GM23338 (cell line): ENCODE measurements around the gene XIRP2. TPM values are rescaled to one million over a fixed set of nuclear protein-coding genes. Genes with fewer than 3 reads are reported as not detected.

Experiments
- ATAC-seq: fragments of 200-7000 bp; cut with Tn5 transposase; 3 replicates; pipeline ENCODE4 v1.9.1; 2020
- DNase-seq: peaks from one replicate; pipeline ENCODE4 v3.0.0-alpha.2; 2015; ENCODE audit warnings: low spot score
- H2AFZ ChIP-seq: fragments of 200-600 bp; sonication (generic); 2 replicates; pipeline ENCODE4 v1.8.0; 2016; ENCODE audit warnings: antibody characterized with exemption, mild to moderate bottlenecking, moderate library complexity
- H3F3A ChIP-seq: fragments of 200-600 bp; sonication (generic); replicated peaks from 2 replicates; pipeline ENCODE4 v1.8.0; 2017; ENCODE audit warnings: antibody characterized with exemption, mixed run types, low read depth
- H3K27ac ChIP-seq: fragments of 200-600 bp; sonication (generic); 2 replicates; pipeline ENCODE4 v1.6.1; 2016; ENCODE audit warnings: low read depth
- H3K27me3 ChIP-seq: fragments of 200-600 bp; sonication (generic); 2 replicates; pipeline ENCODE4 v1.8.0; 2016; ENCODE audit warnings: mild to moderate bottlenecking, mixed run types, moderate library complexity; ENCODE audit not compliant: insufficient read depth
- H3K36me3 ChIP-seq: fragments of 200-600 bp; sonication (generic); 2 replicates; pipeline ENCODE4 v1.8.0; 2016; ENCODE audit warnings: mild to moderate bottlenecking; ENCODE audit not compliant: insufficient read depth
- H3K4me1 ChIP-seq: fragments of 200-600 bp; sonication (generic); 2 replicates; pipeline ENCODE4 v1.8.0; 2016; ENCODE audit warnings: mild to moderate bottlenecking, moderate library complexity; ENCODE audit not compliant: insufficient read depth
- H3K4me2 ChIP-seq: fragments of 200-600 bp; sonication (generic); 2 replicates; pipeline ENCODE4 v1.7.1; 2017; ENCODE audit warnings: mixed run types
- H3K4me3 ChIP-seq: fragments of 200-600 bp; sonication (generic); 2 replicates; pipeline ENCODE4 v1.6.1; 2016; ENCODE audit warnings: mixed run types
- H3K79me2 ChIP-seq: fragments of 200-600 bp; sonication (generic); replicated peaks from 2 replicates; pipeline ENCODE4 v1.8.0; 2017; ENCODE audit warnings: mild to moderate bottlenecking; ENCODE audit not compliant: insufficient read depth
- H3K9me2 ChIP-seq: fragments of 200-600 bp; sonication (generic); 2 replicates; pipeline ENCODE4 v1.8.0; 2017; ENCODE audit not compliant: insufficient read depth
- H4K20me1 ChIP-seq: fragments of 200-600 bp; sonication (generic); replicated peaks from 2 replicates; pipeline ENCODE4 v1.8.0; 2017; ENCODE audit warnings: mild to moderate bottlenecking; ENCODE audit not compliant: insufficient read depth
- H3K27ac Mint-ChIP-seq: 2 replicates; pipeline ENCODE4 v1.8.0; 2020; ENCODE audit warnings: inconsistent platforms, mild to moderate bottlenecking, moderate library complexity, mixed read lengths
- H3K27me3 Mint-ChIP-seq: 3 replicates; pipeline ENCODE4 v1.8.0; 2022; ENCODE audit warnings: low read depth, mild to moderate bottlenecking, moderate library complexity, mixed read lengths, inconsistent platforms; ENCODE audit not compliant: insufficient read depth, poor library complexity
- H3K36me3 Mint-ChIP-seq: 3 replicates; pipeline ENCODE4 v1.8.0; 2021; ENCODE audit warnings: low read depth, mild to moderate bottlenecking, inconsistent platforms, moderate library complexity, mixed read lengths
- H3K4me1 Mint-ChIP-seq: 3 replicates; pipeline ENCODE4 v1.8.0; 2020; ENCODE audit warnings: mild to moderate bottlenecking, inconsistent platforms, mixed read lengths
- H3K4me3 Mint-ChIP-seq: 3 replicates; pipeline ENCODE4 v1.8.0; 2021; ENCODE audit warnings: moderate library complexity, mild to moderate bottlenecking, inconsistent platforms, mixed read lengths
- H3K9me3 Mint-ChIP-seq: 3 replicates; pipeline ENCODE4 v1.8.0; 2020; ENCODE audit warnings: moderate library complexity, mild to moderate bottlenecking, inconsistent platforms, mixed read lengths
- EZH2 ChIP-seq: fragments of 200-600 bp; sonication (generic); IDR thresholded peaks from one replicate; pipeline ENCODE4 v1.8.0; 2017; ENCODE audit warnings: antibody characterized with exemption, mild to moderate bottlenecking, low read depth; ENCODE audit not compliant: unreplicated experiment
- JUNB ChIP-seq: IDR thresholded peaks from one replicate; pipeline ENCODE4 v1.6.1; 2016; ENCODE audit warnings: antibody characterized with exemption; ENCODE audit not compliant: unreplicated experiment
- POLR2AphosphoS5 ChIP-seq: IDR thresholded peaks from 2 replicates; pipeline ENCODE4 v1.6.1; 2016; ENCODE audit warnings: antibody characterized with exemption, low read depth
- REST ChIP-seq: IDR thresholded peaks from one replicate; pipeline ENCODE4 v1.6.1; 2018; ENCODE audit warnings: antibody characterized with exemption; ENCODE audit not compliant: unreplicated experiment
- STAT1 ChIP-seq: IDR thresholded peaks from one replicate; pipeline ENCODE4 v1.6.1; 2016; ENCODE audit warnings: antibody characterized with exemption; ENCODE audit not compliant: unreplicated experiment
- ZNF114 ChIP-seq: fragments of 250-450 bp; sonication (Bioruptor Pico); IDR thresholded peaks from 2 replicates; pipeline ENCODE4 v1.5.0; 2020; ENCODE audit warnings: mild to moderate bottlenecking, moderate library complexity
- ZNF331 ChIP-seq: fragments of 250-450 bp; sonication (Bioruptor Pico); IDR thresholded peaks from 2 replicates; pipeline ENCODE4 v1.5.0; 2020; ENCODE audit warnings: low read depth, mild to moderate bottlenecking, moderate library complexity
- polyA plus RNA-seq: library from polyadenylated mRNA; unstranded; fragments of >200 nt; fragmentation: Nextera tagmentation; extraction: Ambion mirVana; gene quantifications from 2 replicates; pipeline ENCODE4 v1.2.1, GENCODE V29; 2016
- total RNA-seq: library from RNA; depleted of rRNA; stranded (reverse); fragments of >200 nt; shearing (Covaris generic); gene quantifications from 2 replicates; pipeline ENCODE4 v1.2.3, GENCODE V29; 2014
- TF ChIP-seq, protein P1 (sequence below), 2 experiments: fragments of 200-600 bp in 1 of 2; sonication (generic) in 1 of 2; conservative IDR thresholded peaks; 2 replicates each; pipeline versions ENCODE4 v1.5.1 to v1.6.1; 2016 to 2017; ENCODE audit warnings: antibody characterized with exemption in 2 of 2, low read depth in 2 of 2, mild to moderate bottlenecking in 2 of 2, moderate library complexity in 1 of 2
- TF ChIP-seq, protein P2 (sequence below): IDR thresholded peaks from 2 replicates; pipeline ENCODE4 v1.6.1; 2016; ENCODE audit warnings: antibody characterized with exemption

The XIRP2 gene
- total and polyA plus RNA-seq, 2 experiments from 2014 or later = 0.17 to 0.31 TPM

DNA sequence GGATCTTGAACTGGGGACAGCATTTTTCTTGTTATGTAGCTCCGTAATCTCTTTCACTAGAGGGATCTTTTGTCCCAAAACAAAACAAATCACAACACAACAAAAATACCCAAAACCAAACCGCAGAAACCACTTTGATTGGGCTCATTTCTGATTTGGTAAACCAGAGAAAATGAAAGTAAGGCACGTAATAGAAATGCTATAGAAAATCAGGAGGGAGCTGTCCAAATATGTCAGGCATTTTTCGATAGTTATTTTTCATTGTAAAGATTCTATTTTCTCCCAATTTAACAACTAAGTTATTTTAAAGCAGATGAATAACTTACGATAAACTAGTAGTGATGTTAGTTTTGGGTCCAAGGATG lies 406.5 kb downstream of the XIRP2 start:
- H3K4me3 ChIP-seq = peak overlapping the region; percentile 69
- Mint-ChIP-seq H3K4me1 (peaks cover 49% of the 10 kb centered on the region), H3K27ac (no peak overlapping the region), H3K9me3 (peaks cover 2% of the 10 kb centered on the region; the same call in 1 of the 3 replicates), H3K27me3 (peaks cover 4% of the 10 kb centered on the region), H3K36me3 (no peaks in the 10 kb centered on the region; the same call in 2 of the 3 replicates), H3K4me3 (peak overlapping the region; percentile 94)
- no peak for TF ChIP-seq ZNF331 (CRISPR knock-in tag)
- TF ChIP-seq, protein P1, sequence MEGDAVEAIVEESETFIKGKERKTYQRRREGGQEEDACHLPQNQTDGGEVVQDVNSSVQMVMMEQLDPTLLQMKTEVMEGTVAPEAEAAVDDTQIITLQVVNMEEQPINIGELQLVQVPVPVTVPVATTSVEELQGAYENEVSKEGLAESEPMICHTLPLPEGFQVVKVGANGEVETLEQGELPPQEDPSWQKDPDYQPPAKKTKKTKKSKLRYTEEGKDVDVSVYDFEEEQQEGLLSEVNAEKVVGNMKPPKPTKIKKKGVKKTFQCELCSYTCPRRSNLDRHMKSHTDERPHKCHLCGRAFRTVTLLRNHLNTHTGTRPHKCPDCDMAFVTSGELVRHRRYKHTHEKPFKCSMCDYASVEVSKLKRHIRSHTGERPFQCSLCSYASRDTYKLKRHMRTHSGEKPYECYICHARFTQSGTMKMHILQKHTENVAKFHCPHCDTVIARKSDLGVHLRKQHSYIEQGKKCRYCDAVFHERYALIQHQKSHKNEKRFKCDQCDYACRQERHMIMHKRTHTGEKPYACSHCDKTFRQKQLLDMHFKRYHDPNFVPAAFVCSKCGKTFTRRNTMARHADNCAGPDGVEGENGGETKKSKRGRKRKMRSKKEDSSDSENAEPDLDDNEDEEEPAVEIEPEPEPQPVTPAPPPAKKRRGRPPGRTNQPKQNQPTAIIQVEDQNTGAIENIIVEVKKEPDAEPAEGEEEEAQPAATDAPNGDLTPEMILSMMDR (conservative IDR thresholded peaks at IDR 0.05; ENCODE audit: low read depth in 2 of 2) = no peak
- peak; percentile 54 for TF ChIP-seq REST
- no peaks in the 10 kb centered on the region for H3K9me2 ChIP-seq
- H3F3A ChIP-seq = no peaks in the 10 kb centered on the region; the same call in 1 of the 2 replicates
- H4K20me1 ChIP-seq = no peaks in the 10 kb centered on the region; the same call in 1 of the 2 replicates
- peaks cover 16% of the 10 kb centered on the region; the same call in 1 of the 2 replicates for H3K27me3 ChIP-seq
- H3K4me1 ChIP-seq = peaks cover 47% of the 10 kb centered on the region
- no peaks in the 10 kb centered on the region for H3K36me3 ChIP-seq
- DNase-seq (no peak), ATAC-seq (no peak)
- H3K4me2 ChIP-seq = peak overlapping the region; percentile 82
- H2AFZ ChIP-seq = no peak overlapping the region
- H3K79me2 ChIP-seq = peaks cover 64% of the 10 kb centered on the region
- H3K27ac ChIP-seq = no peak overlapping the region

DNA sequence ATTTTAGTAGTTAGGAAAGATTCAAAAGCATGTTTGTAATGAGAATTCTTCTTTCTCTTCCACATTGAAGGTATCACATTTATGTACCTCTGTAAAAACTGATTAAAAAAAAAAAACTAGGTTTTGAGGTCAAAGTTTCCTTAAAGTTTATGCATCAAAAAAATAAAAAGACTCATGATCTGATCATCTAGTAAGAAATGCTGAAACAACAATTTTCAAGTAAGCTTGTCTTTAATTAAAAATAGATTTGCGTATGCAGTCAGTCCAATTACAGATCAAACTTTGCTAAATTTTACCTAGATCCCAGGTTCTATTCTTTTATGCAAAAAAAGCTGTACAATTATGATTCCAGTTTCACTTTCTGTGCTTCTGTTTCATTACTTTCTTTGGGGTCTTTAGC lies 409.0 kb downstream of the XIRP2 start:
- ATAC-seq (no peak), DNase-seq (no peak)
- Mint-ChIP-seq H3K27ac (no peak overlapping the region), H3K27me3 (peaks cover 8% of the 10 kb centered on the region), H3K9me3 (peaks cover 2% of the 10 kb centered on the region; the same call in 1 of the 3 replicates), H3K4me3 (no peak overlapping the region), H3K36me3 (peaks cover 4% of the 10 kb centered on the region; the same call in 2 of the 3 replicates), H3K4me1 (peaks cover 39% of the 10 kb centered on the region)
- Histone ChIP-seq H3K79me2 (peaks cover 89% of the 10 kb centered on the region), H3K27me3 (peaks cover 16% of the 10 kb centered on the region; the same call in 1 of the 2 replicates), H2AFZ (no peak overlapping the region), H3K27ac (no peak overlapping the region), H3K4me2 (peak overlapping the region; percentile 82; the same call in 1 of the 2 replicates), H3F3A (no peaks in the 10 kb centered on the region), H3K4me3 (no peak overlapping the region), H4K20me1 (peaks cover 4% of the 10 kb centered on the region), H3K4me1 (peaks cover 42% of the 10 kb centered on the region), H3K9me2 (no peaks in the 10 kb centered on the region), H3K36me3 (no peaks in the 10 kb centered on the region)
- no peak for TF ChIP-seq REST
- TF ChIP-seq ZNF331 (CRISPR knock-in tag) = no peak
- no peak for TF ChIP-seq POLR2AphosphoS5
- no peak for TF ChIP-seq STAT1
- no peak for TF ChIP-seq ZNF114 (CRISPR knock-in tag)
- no peak for TF ChIP-seq EZH2
- TF ChIP-seq, protein P2, sequence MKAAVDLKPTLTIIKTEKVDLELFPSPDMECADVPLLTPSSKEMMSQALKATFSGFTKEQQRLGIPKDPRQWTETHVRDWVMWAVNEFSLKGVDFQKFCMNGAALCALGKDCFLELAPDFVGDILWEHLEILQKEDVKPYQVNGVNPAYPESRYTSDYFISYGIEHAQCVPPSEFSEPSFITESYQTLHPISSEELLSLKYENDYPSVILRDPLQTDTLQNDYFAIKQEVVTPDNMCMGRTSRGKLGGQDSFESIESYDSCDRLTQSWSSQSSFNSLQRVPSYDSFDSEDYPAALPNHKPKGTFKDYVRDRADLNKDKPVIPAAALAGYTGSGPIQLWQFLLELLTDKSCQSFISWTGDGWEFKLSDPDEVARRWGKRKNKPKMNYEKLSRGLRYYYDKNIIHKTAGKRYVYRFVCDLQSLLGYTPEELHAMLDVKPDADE = no peak
- no peak for TF ChIP-seq JUNB
